Measurements from ENCODE around the gene RFPL1. TPM values are rescaled to one million over a fixed set of nuclear protein-coding genes. Genes with fewer than 3 reads are reported as not detected.

Gene RFPL1
- total RNA-seq, 1 donor from 2014 or later: not detected

DNA sequence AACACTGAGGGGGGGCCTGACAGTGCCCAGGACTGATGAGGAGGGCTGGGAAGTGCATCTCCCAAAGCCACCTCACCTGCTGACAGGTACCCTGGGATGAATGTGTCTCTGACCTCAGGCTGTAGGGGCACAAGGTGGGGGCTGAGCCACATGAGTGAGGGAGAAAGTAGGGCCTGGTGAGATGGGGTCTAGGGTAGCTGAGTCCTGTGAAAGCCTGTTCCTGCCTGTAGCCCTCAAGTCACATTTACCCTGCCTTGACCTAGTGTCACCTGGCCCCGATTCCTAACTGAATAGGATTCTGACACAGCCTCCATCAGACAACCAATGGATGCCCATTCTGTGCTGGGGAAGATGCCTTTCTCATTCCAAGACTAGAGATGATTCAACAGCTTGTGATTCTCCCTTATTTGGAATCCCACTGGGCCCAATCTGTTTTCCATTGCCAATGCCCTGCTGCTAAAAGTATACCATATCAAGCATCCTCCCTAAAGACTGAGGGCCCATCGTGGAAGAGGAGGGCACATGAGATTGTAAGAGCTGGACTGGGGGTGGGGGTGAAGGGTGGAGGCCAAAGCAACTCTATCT, 11.1 kb upstream of the RFPL1 start:
- no peak overlapping the region for H3K4me3 Mint-ChIP-seq (ENCODE audit: unreplicated experiment)
- peaks cover 55% of the 10 kb centered on the region for H3K27me3 Mint-ChIP-seq (ENCODE audit: unreplicated experiment)
- H3K4me1 Mint-ChIP-seq (ENCODE audit: unreplicated experiment): no peaks in the 10 kb centered on the region
- H3K27ac Mint-ChIP-seq (ENCODE audit: unreplicated experiment): no peak overlapping the region
- no peaks in the 10 kb centered on the region for H3K9me3 Mint-ChIP-seq (ENCODE audit: unreplicated experiment)
- no peaks in the 10 kb centered on the region for H3K36me3 Mint-ChIP-seq (ENCODE audit: unreplicated experiment)
- TF ChIP-seq, protein P1, sequence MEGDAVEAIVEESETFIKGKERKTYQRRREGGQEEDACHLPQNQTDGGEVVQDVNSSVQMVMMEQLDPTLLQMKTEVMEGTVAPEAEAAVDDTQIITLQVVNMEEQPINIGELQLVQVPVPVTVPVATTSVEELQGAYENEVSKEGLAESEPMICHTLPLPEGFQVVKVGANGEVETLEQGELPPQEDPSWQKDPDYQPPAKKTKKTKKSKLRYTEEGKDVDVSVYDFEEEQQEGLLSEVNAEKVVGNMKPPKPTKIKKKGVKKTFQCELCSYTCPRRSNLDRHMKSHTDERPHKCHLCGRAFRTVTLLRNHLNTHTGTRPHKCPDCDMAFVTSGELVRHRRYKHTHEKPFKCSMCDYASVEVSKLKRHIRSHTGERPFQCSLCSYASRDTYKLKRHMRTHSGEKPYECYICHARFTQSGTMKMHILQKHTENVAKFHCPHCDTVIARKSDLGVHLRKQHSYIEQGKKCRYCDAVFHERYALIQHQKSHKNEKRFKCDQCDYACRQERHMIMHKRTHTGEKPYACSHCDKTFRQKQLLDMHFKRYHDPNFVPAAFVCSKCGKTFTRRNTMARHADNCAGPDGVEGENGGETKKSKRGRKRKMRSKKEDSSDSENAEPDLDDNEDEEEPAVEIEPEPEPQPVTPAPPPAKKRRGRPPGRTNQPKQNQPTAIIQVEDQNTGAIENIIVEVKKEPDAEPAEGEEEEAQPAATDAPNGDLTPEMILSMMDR (IDR thresholded peaks at IDR 0.05): no peak
- DNase-seq (ENCODE audit: extremely low spot score, unreplicated experiment): no peak

DNA sequence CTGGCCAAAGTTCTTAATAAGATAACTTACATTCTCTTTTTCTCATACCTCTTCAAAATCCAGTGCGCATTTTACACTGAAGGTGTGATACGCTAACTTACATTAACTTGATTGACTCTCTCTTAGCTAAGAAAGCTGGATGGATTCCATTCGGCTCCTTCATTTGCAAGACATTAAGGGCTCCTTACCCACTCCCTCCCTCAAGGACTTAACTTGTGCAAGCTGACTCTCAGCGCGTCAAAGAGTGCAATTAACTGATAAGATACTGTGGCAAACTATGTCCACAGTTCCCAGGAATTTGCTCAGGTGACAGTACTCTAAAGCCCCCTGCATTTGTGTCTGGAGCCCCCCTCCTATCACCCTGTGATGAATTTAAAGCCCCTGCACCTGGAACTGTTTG, 6.4 kb upstream of the RFPL1 start:
- H3K9me3 Mint-ChIP-seq (ENCODE audit: unreplicated experiment): no peaks in the 10 kb centered on the region
- H3K4me1 Mint-ChIP-seq (ENCODE audit: unreplicated experiment): peaks cover 7% of the 10 kb centered on the region
- TF ChIP-seq, protein P1 (IDR thresholded peaks at IDR 0.05): no peak
- DNase-seq (ENCODE audit: extremely low spot score, unreplicated experiment): no peak
- no peaks in the 10 kb centered on the region for H3K36me3 Mint-ChIP-seq (ENCODE audit: unreplicated experiment)
- peaks cover 86% of the 10 kb centered on the region for H3K27me3 Mint-ChIP-seq (ENCODE audit: unreplicated experiment)
- H3K4me3 Mint-ChIP-seq (ENCODE audit: unreplicated experiment): no peak overlapping the region
- no peak overlapping the region for H3K27ac Mint-ChIP-seq (ENCODE audit: unreplicated experiment)

DNA sequence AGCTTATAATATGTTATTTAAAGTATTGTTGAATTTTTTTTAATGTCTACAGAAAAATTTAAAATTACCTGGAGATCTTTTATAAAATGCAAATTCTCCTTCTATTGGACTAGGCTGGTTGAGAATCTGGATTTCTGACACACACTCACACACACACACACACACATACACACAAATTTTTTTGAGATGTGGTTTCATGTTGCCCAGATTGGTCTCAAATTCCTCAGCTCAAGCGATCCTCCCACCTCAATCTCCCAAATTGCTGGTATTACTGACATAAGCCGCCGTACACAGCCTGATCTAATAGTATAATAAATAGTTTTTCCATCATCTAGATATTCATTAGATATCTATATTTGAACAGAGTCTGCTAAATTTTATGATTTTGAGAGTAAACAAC, 4.5 kb upstream of the RFPL1 start:
- Mint-ChIP-seq H3K9me3 (ENCODE audit: unreplicated experiment) (no peaks in the 10 kb centered on the region), H3K27ac (ENCODE audit: unreplicated experiment) (no peak overlapping the region), H3K4me1 (ENCODE audit: unreplicated experiment) (peaks cover 7% of the 10 kb centered on the region), H3K27me3 (ENCODE audit: unreplicated experiment) (peaks cover 77% of the 10 kb centered on the region), H3K4me3 (ENCODE audit: unreplicated experiment) (no peak overlapping the region), H3K36me3 (ENCODE audit: unreplicated experiment) (no peaks in the 10 kb centered on the region)
- TF ChIP-seq, protein P1 (IDR thresholded peaks at IDR 0.05): no peak
- no peak for DNase-seq (ENCODE audit: extremely low spot score, unreplicated experiment)

DNA sequence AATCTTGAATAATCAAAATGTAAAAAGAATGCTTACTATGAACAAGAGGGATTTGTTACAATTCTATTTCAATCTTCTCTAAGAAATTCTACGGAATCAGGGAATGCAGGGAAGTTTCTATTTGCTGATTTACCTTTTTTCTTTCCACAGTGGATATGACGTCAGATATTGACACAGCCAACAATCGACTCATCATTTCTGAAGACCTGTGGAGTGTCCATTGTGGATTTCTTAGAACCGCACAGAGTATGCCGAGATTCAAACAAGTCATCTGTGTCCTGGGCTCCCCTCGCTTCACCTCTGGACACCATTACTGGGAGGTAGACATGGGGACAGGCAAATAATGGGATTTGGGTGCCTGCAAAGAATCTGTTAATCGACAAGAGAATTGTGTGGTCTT, 4.1 kb upstream of the RFPL1 start:
- Mint-ChIP-seq H3K9me3 (ENCODE audit: unreplicated experiment) (no peaks in the 10 kb centered on the region), H3K36me3 (ENCODE audit: unreplicated experiment) (no peaks in the 10 kb centered on the region), H3K4me1 (ENCODE audit: unreplicated experiment) (peaks cover 7% of the 10 kb centered on the region), H3K27me3 (ENCODE audit: unreplicated experiment) (peaks cover 73% of the 10 kb centered on the region), H3K4me3 (ENCODE audit: unreplicated experiment) (no peak overlapping the region), H3K27ac (ENCODE audit: unreplicated experiment) (no peak overlapping the region)
- DNase-seq (ENCODE audit: extremely low spot score, unreplicated experiment): no peak
- TF ChIP-seq, protein P1 (IDR thresholded peaks at IDR 0.05): no peak

DNA sequence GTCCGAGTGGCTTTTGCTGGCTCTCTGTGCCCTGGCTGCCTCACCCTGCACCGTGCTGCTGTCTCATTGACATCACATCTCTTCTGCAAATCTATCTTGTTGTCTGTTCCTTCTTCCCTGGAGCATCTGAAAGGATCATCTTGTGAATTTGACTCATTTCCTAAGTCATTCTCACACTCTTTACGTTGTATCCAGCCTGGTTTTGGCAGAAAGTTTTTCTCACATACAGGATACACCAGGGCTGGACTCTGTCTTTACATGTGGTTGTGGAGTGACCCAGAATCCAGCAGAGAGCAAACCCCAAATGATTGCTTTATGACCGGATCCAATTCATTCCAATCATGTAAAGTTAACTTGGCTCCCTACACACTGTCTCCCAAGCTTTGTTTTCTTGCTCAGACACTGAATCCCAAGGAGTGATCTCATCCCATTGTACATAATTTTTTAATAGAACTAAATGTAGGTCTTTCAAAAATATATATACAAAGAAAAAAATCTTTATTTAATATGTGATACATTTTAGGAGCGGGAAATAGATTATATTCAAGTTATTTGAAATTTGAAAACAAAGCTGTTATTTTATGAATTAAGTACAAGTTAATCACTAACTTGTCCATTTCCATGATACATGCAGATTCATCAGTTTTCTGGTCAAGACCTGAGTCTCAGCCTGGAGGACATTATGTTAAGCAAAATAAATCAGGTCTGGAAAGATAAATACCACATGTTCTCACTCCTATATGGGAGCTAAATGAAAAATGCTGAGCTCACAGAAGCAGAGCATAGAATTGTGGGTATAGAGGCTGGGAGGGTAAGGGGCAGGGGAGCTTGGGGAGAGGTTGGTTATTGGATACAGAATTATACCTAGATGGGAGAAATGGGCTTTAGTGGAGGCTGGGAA, 2.9 kb upstream of the RFPL1 start:
- Mint-ChIP-seq H3K27me3 (ENCODE audit: unreplicated experiment) (peaks cover 67% of the 10 kb centered on the region), H3K9me3 (ENCODE audit: unreplicated experiment) (no peaks in the 10 kb centered on the region), H3K27ac (ENCODE audit: unreplicated experiment) (no peak overlapping the region), H3K36me3 (ENCODE audit: unreplicated experiment) (no peaks in the 10 kb centered on the region), H3K4me3 (ENCODE audit: unreplicated experiment) (no peak overlapping the region), H3K4me1 (ENCODE audit: unreplicated experiment) (peaks cover 7% of the 10 kb centered on the region)
- TF ChIP-seq, protein P1 (IDR thresholded peaks at IDR 0.05): no peak
- no peak for DNase-seq (ENCODE audit: extremely low spot score, unreplicated experiment)
